ENCODE measurements around the gene RAD50. TPM values are rescaled to one million over a fixed set of nuclear protein-coding genes. Genes with fewer than 3 reads are reported as not detected.
"Not testable (repeated sequence)": the region's sequence is repeated elsewhere in the genome, so short reads cannot be mapped to it uniquely, and the experiment has no call there.

RAD50 gene
- total RNA-seq: 23.1 TPM

DNA sequence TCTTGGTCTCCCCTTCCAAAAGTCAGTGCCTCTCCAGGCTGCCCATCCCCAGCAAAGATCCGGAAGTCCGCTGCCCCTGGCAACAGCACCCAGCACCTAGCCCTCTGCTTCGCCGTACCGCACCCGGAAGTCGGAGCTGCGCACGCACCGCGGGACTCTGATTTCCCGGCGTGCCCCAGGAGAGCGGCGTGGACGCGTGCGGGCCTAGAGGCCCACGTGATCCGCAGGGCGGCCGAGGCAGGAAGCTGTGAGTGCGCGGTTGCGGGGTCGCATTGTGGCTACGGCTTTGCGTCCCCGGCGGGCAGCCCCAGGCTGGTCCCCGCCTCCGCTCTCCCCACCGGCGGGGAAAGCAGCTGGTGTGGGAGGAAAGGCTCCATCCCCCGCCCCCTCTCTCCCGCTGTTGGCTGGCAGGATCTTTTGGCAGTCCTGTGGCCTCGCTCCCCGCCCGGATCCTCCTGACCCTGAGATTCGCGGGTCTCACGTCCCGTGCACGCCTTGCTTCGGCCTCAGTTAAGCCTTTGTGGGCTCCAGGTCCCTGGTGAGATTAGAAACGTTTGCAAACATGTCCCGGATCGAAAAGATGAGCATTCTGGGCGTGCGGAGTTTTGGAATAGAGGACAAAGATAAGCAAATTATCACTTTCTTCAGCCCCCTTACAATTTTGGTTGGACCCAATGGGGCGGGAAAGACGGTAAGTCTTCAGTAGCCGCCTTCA is at the start of gene RAD50:
Gene RAD50 (plus strand): TSS at position 215 of the 715 bp plus-strand sequence. CDS start 348 bp downstream, at position 563.
- peak; percentile 100 for ATAC-seq

DNA sequence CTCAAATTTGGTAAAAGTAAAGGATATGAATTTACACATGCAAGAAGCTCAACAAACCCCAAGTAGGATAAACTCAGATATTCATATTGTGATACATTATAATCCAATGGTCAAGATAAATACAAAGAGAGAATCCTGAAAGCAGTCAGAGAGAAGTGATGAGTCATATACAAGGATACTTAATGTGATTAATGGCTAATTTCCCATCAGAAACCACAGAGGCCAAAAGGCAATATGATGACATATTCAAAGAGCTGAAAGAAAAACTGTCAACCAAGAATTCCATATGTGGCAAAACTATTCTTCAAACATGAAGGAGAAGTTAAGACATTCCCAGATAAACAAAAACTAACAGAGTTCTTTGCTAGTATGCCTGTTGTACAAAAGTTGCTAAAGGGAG is 46.7 kb upstream of the RAD50 start:
- peak; percentile 46 for ATAC-seq

DNA sequence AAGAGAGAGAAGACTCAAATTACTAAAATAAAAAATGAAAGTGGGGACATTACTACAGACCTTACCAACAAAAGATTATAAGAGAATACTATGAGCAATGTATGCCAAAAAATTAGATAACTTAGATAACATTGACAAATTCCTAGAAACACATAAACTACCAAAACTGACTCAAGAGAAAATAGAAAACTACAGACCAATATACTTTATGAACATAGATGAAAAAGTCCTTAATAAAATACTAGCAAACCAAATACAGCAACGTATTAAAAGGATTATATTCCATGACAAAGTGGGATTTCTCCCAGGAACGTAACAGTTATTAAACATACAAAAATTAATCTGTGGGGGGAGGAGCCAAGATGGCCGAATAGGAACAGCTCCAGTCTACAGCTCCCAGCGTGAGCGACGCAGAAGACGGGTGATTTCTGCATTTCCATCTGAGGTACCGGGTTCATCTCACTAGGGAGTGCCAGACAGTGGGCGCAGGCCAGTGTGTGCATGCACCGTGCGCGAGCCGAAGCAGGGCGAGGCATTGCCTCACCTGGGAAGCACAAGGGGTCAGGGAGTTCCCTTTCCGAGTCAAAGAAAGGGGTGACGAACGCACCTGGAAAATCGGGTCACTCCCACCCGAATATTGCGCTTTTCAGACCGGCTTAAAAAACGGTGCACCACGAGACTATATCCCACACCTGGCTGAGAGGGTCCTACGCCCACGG is 43.0 kb upstream of the RAD50 start:
- not testable (repeated sequence) for ATAC-seq

DNA sequence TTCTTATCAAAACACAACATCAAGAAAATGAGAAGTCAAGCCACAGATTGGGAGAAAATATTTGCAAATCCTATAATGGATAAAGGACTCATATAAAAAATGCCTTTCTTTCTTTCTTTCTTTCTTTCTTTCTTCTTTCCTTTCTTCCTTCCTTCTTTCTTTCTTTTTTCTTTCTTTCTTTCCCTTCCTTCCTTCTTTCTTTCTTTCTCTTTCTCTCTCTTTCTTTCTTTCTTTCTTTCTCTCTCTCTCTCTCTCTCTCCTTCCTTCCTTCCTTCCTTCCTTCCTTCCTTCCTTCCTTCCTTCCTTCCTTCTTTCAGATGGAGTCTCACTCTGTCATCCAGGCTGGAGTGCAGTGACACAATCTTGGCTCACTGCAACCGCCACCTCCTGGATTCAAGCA is 34.7 kb upstream of the RAD50 start:
- not testable (repeated sequence) for ATAC-seq

DNA sequence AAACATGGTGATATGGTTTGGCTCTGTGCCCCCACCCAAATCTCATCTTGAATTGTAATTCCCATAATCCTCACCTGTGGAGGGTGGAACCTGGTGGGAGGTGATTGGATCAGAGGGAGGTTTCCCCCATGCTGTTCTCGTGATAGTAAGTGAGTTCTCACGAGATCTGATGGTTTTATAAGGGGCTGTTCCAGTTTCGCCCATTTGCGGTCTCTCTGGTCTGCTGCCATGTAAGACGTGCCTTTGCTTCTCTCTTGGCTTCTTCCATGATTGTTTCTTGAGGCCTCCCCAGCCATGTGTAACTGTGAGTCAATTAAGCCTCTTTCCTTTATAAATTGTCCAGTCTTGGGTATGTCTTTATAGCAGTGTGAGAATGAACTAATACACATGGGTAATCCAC is 31.9 kb upstream of the RAD50 start:
- not testable (repeated sequence) for ATAC-seq

DNA sequence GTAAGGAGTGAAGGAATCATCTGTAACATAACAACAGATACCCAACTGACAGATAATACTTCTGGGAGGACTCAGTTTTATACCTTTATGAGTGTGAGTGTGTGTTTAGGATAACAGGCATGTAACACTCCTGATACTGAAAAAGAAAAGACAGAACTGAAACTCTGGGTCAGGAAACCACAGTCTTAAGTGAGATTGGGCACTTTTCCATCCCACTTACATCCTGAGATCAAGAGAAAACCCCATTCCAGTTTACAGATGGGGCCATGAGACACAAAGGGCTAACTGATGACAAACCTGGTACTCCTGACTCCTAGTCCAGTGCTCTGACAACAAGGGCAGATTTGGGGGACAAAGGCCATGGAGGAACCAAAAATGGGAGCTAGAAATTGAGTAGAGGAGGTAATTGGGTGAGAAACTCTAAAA is 31.5 kb upstream of the RAD50 start:
- ATAC-seq: no peak

DNA sequence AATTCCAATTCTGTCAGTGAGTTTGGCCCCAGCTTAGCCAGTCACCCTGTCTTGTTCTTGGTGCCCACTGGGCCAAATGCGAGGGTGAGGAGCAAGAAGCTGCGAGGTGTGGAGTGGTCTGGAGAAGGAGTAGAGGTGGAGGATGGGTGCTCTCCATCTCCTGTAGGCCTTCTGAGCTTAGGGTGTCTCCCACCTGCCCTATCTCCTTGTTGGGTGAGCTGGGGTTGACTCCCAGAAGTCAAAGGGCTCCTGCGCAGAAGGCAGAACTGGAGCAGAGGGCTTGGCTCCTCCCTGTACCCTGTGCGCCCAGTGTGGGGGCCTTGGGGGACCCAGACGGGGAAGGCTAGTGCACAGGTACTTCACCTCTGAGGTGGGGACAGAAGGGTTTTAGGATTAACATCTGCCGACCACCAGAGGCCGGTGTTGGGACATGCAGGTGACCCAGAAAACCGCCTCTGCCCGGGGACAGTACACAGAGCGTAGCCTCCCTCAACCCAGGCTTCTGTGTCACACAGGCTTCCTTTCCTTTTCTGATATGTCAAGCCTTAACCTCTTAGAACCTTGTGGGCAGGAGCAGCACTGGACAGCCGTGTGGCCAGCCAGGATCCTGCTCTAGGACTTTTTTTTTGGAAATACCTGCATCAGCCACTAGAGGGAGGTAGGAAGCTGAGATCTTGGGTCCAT is 30.3 kb upstream of the RAD50 start:
- peak; percentile 79 for ATAC-seq

DNA sequence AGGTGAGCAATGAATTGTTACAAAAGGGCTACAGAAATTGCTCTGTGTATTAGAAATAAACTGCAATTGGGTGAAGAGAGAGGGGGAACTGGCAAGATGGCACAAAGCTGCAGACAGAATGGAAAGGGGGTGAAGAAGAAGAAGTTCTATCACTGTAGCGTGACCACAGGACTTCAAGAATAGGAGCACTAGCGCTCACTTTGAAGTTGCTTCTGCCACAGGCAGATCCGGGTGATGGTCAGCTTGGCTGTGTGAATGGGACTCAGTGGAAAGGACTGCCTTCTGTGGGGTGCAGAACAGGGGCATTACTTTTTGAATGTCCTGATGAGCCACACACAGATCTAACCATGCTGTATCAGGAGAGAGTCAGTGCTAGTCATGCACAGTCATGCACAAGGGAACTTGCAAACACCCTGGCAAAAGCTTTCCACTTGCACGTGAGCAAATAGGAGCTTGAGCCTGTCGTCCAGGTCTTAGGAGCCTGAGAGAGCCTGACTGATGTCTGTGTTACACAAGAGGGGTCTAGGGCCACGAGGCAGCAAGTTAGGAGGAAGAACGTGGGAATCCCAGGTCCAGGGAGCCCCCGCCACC is 29.7 kb upstream of the RAD50 start:
- ATAC-seq: peak; percentile 49

DNA sequence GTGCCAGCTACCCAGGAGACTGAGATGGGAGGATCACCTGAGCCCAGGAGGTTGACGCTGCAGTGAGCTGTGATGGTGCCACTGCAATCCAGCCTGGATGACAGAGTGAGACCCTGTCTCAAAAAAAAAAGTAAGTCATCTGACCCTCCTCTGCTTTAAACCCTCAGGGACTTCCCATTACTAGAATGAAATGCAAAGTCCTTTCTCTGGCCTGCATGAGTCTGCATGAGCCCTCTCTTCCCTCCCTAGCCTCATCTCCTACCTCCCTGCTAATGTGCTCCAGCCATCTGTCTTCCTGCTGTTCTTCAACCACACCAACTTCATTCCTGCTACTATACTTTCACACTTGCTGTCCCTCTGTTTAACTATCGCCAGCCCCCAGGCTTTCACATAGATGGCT is 28.8 kb upstream of the RAD50 start:
- no peak for ATAC-seq

DNA sequence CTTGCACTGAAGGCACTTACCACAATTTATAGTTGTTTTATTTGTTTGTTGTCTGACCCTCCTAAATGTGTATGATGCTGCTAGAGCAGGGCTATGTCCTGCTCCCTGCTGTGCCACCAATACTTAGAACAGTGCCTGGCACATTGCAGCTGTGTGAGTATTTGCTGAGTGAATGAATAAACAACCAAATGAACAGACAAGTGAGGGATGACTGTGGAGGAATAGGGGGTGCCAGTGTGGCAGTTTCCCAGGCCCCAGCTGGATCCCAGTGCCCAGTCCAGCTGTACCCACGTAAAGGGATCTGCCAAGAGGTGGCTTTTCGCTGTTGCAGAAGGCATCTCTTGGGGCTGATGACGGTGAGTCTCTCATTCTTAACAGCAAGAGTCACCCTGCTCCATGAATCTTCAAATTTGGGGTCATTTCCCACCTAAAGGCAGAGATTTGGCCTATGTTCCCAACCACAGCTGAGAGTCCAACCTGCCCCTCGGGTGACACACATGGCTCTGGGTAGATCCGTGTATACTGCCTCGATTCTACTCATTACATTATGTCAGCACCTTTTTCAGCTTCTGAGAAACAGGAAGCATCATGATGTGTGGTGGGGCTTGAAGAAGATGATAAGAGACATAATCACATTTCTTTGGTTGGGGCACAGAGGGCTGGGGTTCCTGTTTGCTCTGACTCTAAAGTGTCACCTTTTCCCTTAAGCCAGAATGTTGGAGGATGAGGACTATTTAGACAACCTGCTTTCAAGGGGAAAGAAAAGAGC is 27.7 kb upstream of the RAD50 start:
- ATAC-seq: no peak

DNA sequence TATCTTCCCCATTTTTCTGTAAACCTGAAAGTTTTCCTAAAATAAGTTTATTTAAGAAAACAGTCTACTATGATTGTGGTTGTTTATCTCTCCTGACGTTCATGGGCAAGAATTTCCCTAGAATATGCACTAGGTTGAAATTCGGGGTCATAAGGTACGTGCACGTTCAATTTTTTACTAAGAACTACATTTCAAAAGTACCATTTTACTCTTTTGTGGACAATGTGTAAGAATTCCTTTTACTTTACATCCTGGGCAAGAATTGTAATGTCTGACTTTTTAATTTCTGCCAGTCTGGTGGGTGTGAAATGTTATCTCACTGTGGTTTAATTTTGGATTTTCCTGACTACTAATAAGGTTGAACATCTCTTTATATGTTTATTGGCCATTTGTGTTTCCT is 25.8 kb upstream of the RAD50 start:
- no peak for ATAC-seq

DNA sequence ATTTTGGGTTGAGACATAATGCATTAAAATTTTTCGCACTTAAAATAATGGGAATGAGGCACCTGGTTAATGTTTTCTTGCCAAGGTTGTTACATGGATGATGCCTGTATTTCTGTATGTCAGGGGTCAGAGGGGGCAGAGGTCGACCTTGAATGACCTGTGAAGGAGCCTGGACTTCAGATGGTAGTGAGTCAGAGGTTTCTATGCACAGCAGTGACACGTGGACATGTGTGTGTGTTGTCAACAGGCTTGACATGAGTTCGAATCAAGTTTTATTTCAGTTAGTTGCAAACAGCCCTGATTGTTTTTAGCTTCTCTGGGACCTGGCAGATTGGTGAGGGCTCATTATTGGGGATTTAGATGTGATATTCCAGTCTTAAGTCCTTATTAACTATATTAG is 17.1 kb upstream of the RAD50 start:
- no peak for ATAC-seq

DNA sequence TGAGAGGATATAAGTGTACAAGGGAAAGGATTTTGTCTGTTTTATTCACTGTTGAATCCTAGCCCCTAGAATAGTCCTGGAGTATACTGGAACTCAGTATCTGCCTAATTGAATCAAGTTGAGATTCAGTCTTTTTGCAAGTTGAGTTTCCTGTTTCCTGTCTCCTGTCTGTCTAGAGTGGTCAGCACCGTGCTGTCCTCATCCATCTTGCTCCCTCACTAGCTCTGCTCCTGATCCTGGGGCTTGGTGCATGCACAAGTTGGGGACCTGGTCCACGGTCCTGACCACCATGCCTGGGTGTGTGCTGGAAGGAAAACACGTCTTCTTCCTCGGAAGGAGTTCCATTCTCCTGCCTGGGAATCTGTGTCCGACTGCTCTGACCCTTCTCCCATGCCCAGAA is 16.6 kb upstream of the RAD50 start:
- ATAC-seq: no peak

DNA sequence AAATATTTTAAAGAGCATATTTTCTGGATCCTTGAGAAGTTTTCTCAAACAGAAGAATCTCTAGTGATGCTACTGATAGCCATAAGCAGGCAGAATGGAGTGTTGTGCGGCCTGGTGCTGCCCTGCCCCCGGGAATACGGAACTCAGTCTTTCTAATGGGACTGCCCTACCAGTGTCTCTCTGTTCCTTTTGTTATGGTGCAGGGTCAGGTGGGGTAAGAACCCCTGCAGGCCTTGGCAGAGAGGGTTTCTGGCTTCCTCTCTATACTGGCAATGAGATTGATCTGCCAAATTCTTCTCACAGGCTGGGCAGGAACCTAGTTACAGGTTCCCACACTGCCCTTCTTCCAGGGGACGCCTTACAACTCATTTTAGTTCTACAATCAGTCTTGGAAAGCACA is 16.0 kb upstream of the RAD50 start:
- no peak for ATAC-seq

DNA sequence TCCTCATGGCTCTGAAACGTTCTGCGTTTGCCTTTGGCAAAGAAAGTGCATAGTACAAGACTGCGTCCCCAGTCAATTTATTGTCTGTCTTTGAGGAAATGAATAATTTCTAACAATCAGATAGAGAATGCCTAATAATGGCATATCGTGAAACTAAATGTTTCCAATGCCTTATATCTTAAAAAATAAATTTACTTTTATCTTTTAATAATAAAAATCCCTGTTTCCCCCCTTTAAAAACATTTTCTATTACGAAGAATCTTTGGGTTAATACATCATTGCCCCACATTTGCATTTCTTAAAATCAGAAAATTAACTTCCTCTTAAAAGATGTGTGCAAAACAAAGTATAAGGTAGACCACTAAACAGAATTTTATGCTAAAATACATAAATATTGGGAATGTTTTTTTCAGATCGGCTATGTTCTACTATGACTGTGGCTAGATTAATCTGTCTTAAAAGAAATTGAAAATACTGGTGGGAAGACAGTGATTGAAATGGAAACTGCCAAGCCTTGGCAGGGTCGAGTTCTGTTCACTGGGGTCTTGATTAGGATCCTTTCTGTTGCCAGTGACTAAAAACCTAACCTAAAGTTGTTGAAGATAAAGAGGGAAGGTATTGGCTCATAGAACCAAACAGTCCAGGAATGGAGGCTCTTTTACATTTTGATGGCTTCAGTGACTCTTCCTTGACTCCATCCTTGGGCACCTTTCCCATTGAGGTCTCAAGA is 13.1 kb upstream of the RAD50 start, which contains the start of gene IL5:
Gene IL5 (minus strand): TSS at position 51 of the 730 bp plus-strand sequence. CDS start 44 bp downstream, at position 7.
- ATAC-seq: no peak

DNA sequence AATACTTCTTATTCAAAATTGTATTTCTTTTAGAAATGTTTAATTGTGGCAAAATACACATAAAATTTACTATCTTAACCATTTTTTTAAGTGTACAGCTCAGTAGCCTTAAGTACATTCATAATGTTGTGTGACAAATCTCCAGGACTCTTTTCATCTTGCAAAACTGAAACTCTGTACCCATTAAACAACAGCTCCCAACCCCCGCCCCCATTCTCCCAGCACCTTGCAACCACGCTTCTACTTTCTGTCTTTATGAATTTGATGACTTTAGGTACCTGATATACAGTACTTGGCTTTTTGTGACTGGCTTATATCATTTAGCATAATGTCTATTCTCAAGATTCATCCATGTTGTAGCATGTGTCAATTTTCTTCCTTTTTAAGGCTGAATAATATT is 10.7 kb upstream of the RAD50 start:
- ATAC-seq: no peak

DNA sequence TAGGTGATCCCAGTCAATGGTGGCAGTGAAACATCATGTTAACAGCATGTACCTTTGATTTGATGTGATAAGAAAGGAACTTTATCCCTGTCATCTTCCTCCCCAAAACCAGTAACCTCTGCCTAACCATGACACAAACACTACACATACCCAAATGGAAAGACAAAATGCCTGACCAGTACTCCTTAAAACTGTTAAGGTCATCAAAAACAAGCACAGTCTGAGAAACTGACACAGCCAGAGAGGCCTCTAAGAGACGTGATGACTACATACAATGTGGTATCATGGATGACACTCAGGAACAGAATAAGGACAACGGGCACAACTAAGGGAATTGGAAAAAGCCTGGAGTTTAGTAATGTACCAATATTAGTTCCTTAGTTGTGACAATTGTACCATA is 9.5 kb upstream of the RAD50 start:
- no peak for ATAC-seq

DNA sequence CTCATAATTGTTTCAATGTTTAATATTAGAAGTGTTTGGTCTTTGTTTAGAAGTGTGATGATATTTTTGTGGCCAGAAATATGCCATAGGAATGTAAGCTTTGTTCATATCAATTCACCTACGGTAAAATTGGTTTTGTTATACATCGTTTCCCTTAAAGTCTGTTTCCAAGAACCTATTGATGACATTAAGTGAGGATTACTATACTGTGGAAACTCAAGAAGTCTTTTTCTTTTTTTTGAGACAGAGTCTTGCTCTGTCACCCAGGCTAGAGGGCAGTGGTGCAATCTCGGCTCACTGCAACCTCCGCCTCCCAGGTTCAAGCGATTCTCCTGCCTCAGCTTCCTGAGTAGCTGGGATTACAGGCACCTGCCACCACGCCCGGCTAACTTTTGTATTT is 7.9 kb upstream of the RAD50 start:
- not testable (repeated sequence) for ATAC-seq

DNA sequence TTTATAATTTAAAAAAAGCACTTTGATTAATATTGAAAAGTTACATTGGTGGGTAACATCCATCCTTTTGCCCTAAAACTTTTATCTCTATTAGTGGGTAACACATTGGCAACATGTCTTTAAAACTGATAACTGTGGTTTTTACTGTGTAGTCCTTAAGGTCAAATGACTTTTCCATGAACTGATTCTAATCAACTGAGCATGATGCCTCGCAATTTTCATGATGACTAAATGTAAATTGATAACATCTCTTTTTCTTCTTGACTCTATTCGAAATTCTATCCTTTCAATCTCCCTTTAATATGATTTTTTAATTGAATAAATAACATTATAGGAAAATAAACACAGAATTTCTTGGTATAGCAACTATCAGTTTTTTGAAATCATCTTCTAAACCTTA is 7.2 kb upstream of the RAD50 start:
- no peak for ATAC-seq

DNA sequence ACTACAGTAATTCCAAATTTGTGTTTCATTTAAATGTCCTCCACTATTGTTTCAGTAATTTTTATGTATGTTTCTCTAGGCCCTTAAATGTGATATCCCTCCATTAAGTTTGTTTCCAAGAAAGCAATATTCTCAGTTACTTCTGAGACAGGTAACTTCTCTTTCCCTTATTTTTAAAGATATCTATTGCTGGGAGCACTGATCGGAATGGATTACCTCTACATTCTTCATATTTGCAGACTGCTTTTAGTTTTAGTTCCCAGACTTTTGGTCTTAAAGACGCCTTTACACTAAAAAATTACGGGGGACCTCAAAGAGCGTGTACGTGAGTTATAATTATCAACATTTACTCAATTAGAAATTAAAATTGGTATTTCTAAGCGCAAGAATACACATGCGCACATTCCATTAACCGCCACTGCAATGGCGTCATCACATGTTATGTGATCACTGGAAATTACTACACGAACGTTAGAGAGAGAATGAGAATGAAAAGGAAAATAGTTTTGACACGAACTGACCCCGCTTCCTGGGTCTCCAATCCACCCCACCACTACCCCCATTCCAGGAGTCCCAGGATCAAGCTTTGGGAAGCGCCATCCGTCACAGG is 519 bp upstream of the RAD50 start:
- no peak for ATAC-seq

All from esophagus mucosa (tissue), 1 donor.